ENCODE results near the gene MAP3K8.

DNA sequence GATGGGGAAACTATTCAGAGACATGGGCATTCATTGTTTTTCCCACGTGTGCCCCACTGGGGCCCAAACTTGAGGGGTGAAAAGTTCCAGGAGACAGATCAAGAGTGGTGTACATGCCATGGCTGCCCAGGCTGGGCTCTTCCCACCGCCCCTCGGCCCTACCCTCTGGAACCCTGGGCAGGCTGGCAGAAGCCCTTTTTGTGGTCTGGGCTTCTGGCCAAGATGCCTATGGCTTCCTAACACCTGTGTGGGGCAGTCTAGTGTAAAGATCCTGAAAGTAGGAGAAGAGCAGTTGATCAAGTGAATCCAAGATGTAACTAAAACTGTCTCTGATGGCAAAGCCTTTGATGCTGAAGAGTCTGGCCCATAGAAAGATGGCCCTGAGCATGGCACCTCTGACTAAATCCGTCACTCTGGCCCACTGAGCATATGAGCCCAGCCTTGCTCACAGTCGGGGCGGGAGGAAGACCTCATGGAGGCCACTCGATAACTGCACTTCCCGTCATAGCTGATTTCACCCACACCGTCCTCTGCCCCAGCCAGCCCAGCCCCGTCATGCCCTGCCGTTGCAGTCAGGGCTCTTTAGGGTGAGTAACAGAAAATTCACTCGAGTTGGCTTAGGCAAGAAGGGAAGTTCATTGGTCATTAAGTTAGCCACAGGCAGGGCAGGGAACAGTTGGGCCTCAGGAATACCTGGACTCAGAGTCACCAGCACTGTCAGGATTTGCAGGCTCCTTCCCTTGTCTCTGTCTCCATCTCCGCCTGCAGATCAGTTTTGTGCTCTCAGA is 47.0 kb upstream of the MAP3K8 start:
- TF ChIP-seq, protein P1, sequence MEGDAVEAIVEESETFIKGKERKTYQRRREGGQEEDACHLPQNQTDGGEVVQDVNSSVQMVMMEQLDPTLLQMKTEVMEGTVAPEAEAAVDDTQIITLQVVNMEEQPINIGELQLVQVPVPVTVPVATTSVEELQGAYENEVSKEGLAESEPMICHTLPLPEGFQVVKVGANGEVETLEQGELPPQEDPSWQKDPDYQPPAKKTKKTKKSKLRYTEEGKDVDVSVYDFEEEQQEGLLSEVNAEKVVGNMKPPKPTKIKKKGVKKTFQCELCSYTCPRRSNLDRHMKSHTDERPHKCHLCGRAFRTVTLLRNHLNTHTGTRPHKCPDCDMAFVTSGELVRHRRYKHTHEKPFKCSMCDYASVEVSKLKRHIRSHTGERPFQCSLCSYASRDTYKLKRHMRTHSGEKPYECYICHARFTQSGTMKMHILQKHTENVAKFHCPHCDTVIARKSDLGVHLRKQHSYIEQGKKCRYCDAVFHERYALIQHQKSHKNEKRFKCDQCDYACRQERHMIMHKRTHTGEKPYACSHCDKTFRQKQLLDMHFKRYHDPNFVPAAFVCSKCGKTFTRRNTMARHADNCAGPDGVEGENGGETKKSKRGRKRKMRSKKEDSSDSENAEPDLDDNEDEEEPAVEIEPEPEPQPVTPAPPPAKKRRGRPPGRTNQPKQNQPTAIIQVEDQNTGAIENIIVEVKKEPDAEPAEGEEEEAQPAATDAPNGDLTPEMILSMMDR (conservative IDR thresholded peaks at IDR 0.05 in 1 of 2, IDR thresholded peaks at IDR 0.05 in 1 of 2; ENCODE audit: extremely low read depth in 1 of 2, insufficient read depth in 1 of 2, low read depth in 1 of 2, low read length in 2 of 2): no peak
- no peak for TF ChIP-seq EZH2 (IDR thresholded peaks at IDR 0.05; ENCODE audit: borderline replicate concordance, low read length)

Data from mammary epithelial cell (primary cell).